ENCODE results near the gene PSMB10. TPM values are rescaled to one million over a fixed set of nuclear protein-coding genes. Genes with fewer than 3 reads are reported as not detected.

The PSMB10 gene
- total RNA-seq, 1 donor from 2014 or later, result 1.2 TPM

DNA sequence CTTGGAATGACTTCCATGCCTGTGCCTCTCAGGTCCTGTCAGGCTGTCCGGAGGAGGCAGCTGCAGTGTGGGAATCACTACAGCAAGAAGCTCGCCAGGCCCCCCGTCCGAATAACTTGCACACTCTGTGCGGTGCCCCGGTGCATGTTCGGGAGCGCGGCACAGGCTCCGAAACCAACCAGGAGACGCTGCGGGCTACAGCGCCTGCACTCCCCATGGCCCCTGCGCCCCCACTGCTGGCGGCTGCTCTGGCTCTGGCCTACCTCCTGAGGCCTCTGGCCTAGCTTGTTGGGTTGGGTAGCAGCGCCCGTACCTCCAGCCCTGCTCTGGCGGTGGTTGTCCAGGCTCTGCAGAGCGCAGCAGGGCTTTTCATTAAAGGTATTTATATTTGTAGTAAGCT is 50.7 kb downstream of the PSMB10 start:
- Histone ChIP-seq H3F3A (ENCODE audit: low read depth) (peaks cover 33% of the 10 kb centered on the region), H2AFZ (replicated peaks) (no peak overlapping the region), H3K9me3 (ENCODE audit: low read depth) (no peaks in the 10 kb centered on the region), H3K9ac (no peak overlapping the region), H4K20me1 (ENCODE audit: low read depth) (peaks cover 26% of the 10 kb centered on the region), H3K36me3 (no peaks in the 10 kb centered on the region), H3K4me2 (no peak overlapping the region), H3K4me3 (no peak overlapping the region), H3K27me3 (no peaks in the 10 kb centered on the region), H3K27ac (no peak overlapping the region), H3K79me2 (ENCODE audit: low read depth) (no peaks in the 10 kb centered on the region), H3K4me1 (peaks cover 24% of the 10 kb centered on the region)
- Mint-ChIP-seq H3K36me3 (peaks cover 8% of the 10 kb centered on the region), H3K4me3 (no peak overlapping the region), H3K27ac (no peak overlapping the region), H3K27me3 (ENCODE audit: insufficient read depth, low read depth) (no peaks in the 10 kb centered on the region), H3K4me1 (peaks cover 4% of the 10 kb centered on the region), H3K9me3 (no peaks in the 10 kb centered on the region)
- DNase-seq (ENCODE audit: low spot score), result no peak
- no peak for TF ChIP-seq EZH2 (IDR thresholded peaks at IDR 0.05)
- TF ChIP-seq, protein P1, sequence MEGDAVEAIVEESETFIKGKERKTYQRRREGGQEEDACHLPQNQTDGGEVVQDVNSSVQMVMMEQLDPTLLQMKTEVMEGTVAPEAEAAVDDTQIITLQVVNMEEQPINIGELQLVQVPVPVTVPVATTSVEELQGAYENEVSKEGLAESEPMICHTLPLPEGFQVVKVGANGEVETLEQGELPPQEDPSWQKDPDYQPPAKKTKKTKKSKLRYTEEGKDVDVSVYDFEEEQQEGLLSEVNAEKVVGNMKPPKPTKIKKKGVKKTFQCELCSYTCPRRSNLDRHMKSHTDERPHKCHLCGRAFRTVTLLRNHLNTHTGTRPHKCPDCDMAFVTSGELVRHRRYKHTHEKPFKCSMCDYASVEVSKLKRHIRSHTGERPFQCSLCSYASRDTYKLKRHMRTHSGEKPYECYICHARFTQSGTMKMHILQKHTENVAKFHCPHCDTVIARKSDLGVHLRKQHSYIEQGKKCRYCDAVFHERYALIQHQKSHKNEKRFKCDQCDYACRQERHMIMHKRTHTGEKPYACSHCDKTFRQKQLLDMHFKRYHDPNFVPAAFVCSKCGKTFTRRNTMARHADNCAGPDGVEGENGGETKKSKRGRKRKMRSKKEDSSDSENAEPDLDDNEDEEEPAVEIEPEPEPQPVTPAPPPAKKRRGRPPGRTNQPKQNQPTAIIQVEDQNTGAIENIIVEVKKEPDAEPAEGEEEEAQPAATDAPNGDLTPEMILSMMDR (IDR thresholded peaks at IDR 0.05), result no peak
- TF ChIP-seq EZH2phosphoT487 (IDR thresholded peaks at IDR 0.05), result no peak

DNA sequence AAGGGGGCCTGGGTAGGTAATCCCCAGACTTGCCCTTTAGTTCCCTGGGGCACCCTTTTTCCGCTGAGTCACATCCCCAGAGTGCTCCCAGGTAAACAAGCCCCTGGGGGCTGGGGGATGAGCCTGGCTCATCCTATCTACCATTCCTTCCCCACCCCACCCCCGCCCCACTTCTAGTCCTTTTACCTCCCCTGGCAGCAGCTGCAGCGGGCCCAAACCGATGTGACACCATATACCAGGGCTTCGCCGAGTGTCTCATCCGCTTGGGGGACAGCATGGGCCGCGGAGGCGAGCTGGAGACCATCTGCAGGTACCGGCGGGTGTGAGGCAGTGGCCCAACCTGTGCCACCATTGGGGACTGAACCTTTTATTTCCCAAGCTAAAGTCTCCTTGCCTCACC is 51.1 kb downstream of the PSMB10 start:
- no peak for TF ChIP-seq EZH2phosphoT487 (IDR thresholded peaks at IDR 0.05)
- no peak for TF ChIP-seq EZH2 (IDR thresholded peaks at IDR 0.05)
- TF ChIP-seq, protein P1 (IDR thresholded peaks at IDR 0.05), result no peak
- H3K36me3 ChIP-seq, result no peaks in the 10 kb centered on the region

DNA sequence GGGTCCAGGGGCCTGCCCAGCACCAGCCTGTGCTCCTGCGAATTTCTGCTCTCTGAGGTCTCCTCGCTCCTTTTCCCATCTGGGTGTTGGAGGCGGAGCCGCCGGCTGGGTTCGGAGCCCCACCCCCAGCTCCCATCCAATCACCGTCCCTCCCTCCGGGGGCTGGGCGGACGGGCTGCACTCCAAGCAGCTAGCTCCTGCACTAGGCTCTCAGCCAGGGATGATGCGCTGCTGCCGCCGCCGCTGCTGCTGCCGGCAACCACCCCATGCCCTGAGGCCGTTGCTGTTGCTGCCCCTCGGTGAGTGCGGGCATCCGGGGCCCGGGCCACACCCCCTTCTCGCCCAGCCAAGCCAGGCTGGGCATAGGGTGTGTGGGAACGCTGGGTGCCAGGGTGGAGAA is 52.0 kb downstream of the PSMB10 start, which contains the start of gene NRN1L:
Gene NRN1L (plus strand): TSS at position 202 of the 400 bp plus-strand sequence. CDS start 19 bp downstream, at position 221.
- Histone ChIP-seq H4K20me1 (ENCODE audit: low read depth) (peaks cover 26% of the 10 kb centered on the region), H3K27ac (no peak within 1 kb of the TSS), H3K9ac (no peak within 1 kb of the TSS), H3K4me3 (peak within 1 kb of the TSS; percentile 20), H3F3A (ENCODE audit: low read depth) (peaks cover 33% of the 10 kb centered on the region), H3K36me3 (no peaks in the 10 kb centered on the region), H3K79me2 (ENCODE audit: low read depth) (no peaks in the 10 kb centered on the region), H3K4me1 (peaks cover 24% of the 10 kb centered on the region), H2AFZ (replicated peaks) (no peak within 1 kb of the TSS), H3K4me2 (peak within 1 kb of the TSS; percentile 72), H3K27me3 (no peaks in the 10 kb centered on the region), H3K9me3 (ENCODE audit: low read depth) (no peaks in the 10 kb centered on the region)
- H3K4me3 Mint-ChIP-seq, result no peak within 1 kb of the TSS
- TF ChIP-seq EZH2phosphoT487 (IDR thresholded peaks at IDR 0.05) (no peak), EZH2 (IDR thresholded peaks at IDR 0.05) (no peak)
- TF ChIP-seq, protein P1 (IDR thresholded peaks at IDR 0.05), result no peak
- peaks cover 12% of the 10 kb centered on the region for H3K36me3 Mint-ChIP-seq
- peak within 1 kb of the TSS; percentile 5 for H3K27ac Mint-ChIP-seq
- H3K4me1 Mint-ChIP-seq, result peaks cover 4% of the 10 kb centered on the region
- H3K27me3 Mint-ChIP-seq (ENCODE audit: insufficient read depth, low read depth), result no peaks in the 10 kb centered on the region
- peak; percentile 94 for DNase-seq (ENCODE audit: low spot score)
- H3K9me3 Mint-ChIP-seq, result no peaks in the 10 kb centered on the region

More for the DNA sequence above, 51.1 kb downstream of the PSMB10 start:
- H3K9me3 Mint-ChIP-seq, result no peaks in the 10 kb centered on the region
- H3F3A ChIP-seq (ENCODE audit: low read depth), result peaks cover 33% of the 10 kb centered on the region
- peaks cover 8% of the 10 kb centered on the region for H3K36me3 Mint-ChIP-seq
- H2AFZ ChIP-seq (replicated peaks), result no peak overlapping the region
- H3K9me3 ChIP-seq (ENCODE audit: low read depth), result no peaks in the 10 kb centered on the region
- peaks cover 26% of the 10 kb centered on the region for H4K20me1 ChIP-seq (ENCODE audit: low read depth)
- H3K4me3 Mint-ChIP-seq, result no peak overlapping the region
- peaks cover 24% of the 10 kb centered on the region for H3K4me1 ChIP-seq
- no peak for DNase-seq (ENCODE audit: low spot score)
- no peaks in the 10 kb centered on the region for H3K79me2 ChIP-seq (ENCODE audit: low read depth)
- H3K9ac ChIP-seq, result no peak overlapping the region
- H3K27ac ChIP-seq, result no peak overlapping the region
- peak overlapping the region; percentile 72 for H3K4me2 ChIP-seq
- H3K4me1 Mint-ChIP-seq, result peaks cover 4% of the 10 kb centered on the region
- H3K27me3 ChIP-seq, result no peaks in the 10 kb centered on the region
- no peaks in the 10 kb centered on the region for H3K27me3 Mint-ChIP-seq (ENCODE audit: insufficient read depth, low read depth)
- H3K4me3 ChIP-seq, result no peak overlapping the region
- no peak overlapping the region for H3K27ac Mint-ChIP-seq

Small RNA genes lying within 50 kb of the gene (small RNA-seq; reads per million reads assigned to genes)
- not detected for gene NRN1L

Other genes with a start within 250 kb of the PSMB10 start
- 13.2 and 21.4 TPM in 2 replicates for gene GFOD2, start 217.5 kb downstream of the PSMB10 start, total RNA-seq (ENCODE audit: low replicate concordance)
- 11.4 and 12.3 TPM in 2 replicates for gene RANBP10, start 130.3 kb downstream of the PSMB10 start, total RNA-seq (ENCODE audit: low replicate concordance)
- 2.8 and 2.9 TPM in 2 replicates for gene TSNAXIP1, start 130.0 kb downstream of the PSMB10 start, total RNA-seq (ENCODE audit: low replicate concordance)
- gene THAP11, start 94.5 kb downstream of the PSMB10 start, total RNA-seq (ENCODE audit: low replicate concordance), result 27.3 and 46.5 TPM in 2 replicates
- gene NUTF2, start 89.9 kb downstream of the PSMB10 start, total RNA-seq (ENCODE audit: low replicate concordance), result 133 and 221 TPM in 2 replicates
- 36.2 and 60.4 TPM in 2 replicates for gene CENPT, start 89.2 kb downstream of the PSMB10 start, total RNA-seq (ENCODE audit: low replicate concordance)
- gene EDC4, start 63.8 kb downstream of the PSMB10 start, total RNA-seq (ENCODE audit: low replicate concordance), result 32.7 and 54.2 TPM in 2 replicates
- gene NRN1L, start 52.0 kb downstream of the PSMB10 start, total RNA-seq (ENCODE audit: low replicate concordance), result 0.54 and 2.0 TPM in 2 replicates
- 13.1 and 30.4 TPM in 2 replicates for gene PSKH1, start 43.6 kb downstream of the PSMB10 start, total RNA-seq (ENCODE audit: low replicate concordance)
- 0.40 and 0.45 TPM in 2 replicates for gene CTRL, start 5.0 kb downstream of the PSMB10 start, total RNA-seq (ENCODE audit: low replicate concordance)
- 1.5 and 4.9 TPM in 2 replicates for gene LCAT, start 7.3 kb upstream of the PSMB10 start, total RNA-seq (ENCODE audit: low replicate concordance)
- gene SLC12A4, start 31.8 kb upstream of the PSMB10 start, total RNA-seq (ENCODE audit: low replicate concordance), result 8.8 and 21.1 TPM in 2 replicates
- 0.19 TPM in 1 of 2 replicates, not detected in the other for gene DPEP3, start 43.6 kb upstream of the PSMB10 start, total RNA-seq (ENCODE audit: low replicate concordance)
- not detected in 2 replicates for gene DPEP2, start 62.6 kb upstream of the PSMB10 start, total RNA-seq (ENCODE audit: low replicate concordance)
- not detected in 2 replicates for gene DPEP2NB, start 79.1 kb upstream of the PSMB10 start, total RNA-seq (ENCODE audit: low replicate concordance)
- 7.3 and 17.0 TPM in 2 replicates for gene DDX28, start 86.4 kb upstream of the PSMB10 start, total RNA-seq (ENCODE audit: low replicate concordance)
- gene DUS2, start 86.4 kb upstream of the PSMB10 start, total RNA-seq (ENCODE audit: low replicate concordance), result 22.7 and 22.9 TPM in 2 replicates
- gene NFATC3, start 148.5 kb upstream of the PSMB10 start, total RNA-seq (ENCODE audit: low replicate concordance), result 34.2 and 43.1 TPM in 2 replicates